NOMO-1 treated with DMSO at 0.1 percent for 48 hours (cell line): ENCODE measurements around the gene CRACR2A.
A peak's percentile ranks its signal among the peaks of the same experiment; 100 is the strongest.

Experiments used
- DNase-seq: peaks from one replicate; lab custom pipeline; 2025; ENCODE audit not compliant: unreplicated experiment; lab: John Stamatoyannopoulos, UW

Gene CRACR2A

GRCh38 chr12:3684449-3685051 lies 68.4 kb downstream of the CRACR2A start:
- no peak for DNase-seq

DNA sequence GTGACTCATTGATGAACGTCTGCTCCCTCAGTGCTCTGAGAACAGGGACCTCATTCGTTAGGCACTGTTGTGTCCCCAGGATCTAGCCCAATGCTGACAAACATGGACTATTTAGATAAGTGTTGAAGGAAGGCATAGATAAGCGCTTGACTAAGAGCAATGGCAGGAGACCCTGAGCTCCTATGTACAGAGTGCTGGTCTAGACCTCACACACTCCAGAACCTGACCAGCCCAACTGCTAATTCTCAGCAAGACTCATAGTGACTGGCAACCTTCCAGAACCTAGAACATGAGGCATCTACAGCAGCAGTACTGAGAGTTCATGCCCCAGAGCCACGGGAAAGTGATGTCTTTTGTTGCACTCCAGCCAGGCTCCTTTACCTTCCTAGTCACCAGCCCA lies 69.2 kb downstream of the CRACR2A start:
- no peak for DNase-seq

- no peak for DNase-seq
These were observed 71.3 kb downstream of the CRACR2A start for GRCh38 chr12:3681595-3682061.

- no peak for DNase-seq
These were observed 71.9 kb downstream of the CRACR2A start for GRCh38 chr12:3680919-3681594.

DNA sequence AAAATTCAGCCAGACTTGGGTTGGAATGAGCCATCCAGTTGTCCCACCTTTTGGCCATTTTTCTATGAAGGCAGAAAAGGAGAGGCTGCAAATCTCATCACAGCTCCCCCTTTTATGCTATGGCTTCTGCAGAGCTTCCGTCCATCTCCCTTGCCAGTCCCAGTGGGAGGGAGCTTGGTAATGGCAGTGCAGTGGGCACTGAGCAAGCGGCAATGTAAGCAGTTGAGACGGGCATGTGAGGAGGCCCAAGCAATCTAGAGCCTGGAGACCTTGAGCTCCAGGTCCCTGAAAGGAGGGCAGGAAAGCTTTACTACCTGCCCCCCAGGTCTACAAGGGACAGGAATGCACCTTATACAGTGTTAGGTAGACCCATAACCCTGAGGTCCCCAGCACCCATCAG lies 73.1 kb downstream of the CRACR2A start:
- no peak for DNase-seq

- DNase-seq = no peak
These were observed 75.3 kb downstream of the CRACR2A start for GRCh38 chr12:3677609-3678008.

DNA sequence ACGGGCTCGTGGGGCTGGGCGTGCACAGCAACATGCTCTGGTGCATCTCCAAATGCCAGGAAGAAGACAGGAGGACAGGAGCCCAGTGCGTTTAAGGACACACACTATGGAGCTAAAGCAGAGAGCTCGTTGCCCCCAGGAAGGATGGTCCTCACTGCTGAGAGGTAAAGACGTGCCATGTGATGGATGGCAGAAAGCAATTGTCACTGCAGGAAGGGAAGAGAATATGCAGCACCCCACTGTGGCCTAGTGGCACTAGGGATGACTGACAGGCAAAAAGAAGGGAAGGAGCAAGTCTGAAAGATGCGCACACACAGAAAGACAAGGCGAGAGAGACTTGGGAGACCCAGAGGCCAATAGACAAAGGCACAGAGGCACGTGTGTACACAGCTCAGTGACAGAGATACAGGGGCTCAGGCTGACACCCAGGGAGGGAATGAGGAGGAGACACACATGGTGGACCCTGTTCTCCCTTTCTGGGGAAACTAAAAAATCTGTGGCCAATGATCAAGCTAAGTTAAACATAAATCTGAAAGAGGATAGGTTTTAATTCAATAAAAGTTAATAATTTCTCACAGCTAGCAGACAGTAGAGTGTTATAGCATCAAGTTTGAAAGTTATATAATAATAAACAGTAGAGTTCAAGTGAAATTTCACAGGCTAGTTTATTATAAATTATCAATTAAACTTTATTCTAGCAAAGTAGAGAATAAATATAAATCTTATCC lies 78.8 kb downstream of the CRACR2A start:
- no peak for DNase-seq

DNA sequence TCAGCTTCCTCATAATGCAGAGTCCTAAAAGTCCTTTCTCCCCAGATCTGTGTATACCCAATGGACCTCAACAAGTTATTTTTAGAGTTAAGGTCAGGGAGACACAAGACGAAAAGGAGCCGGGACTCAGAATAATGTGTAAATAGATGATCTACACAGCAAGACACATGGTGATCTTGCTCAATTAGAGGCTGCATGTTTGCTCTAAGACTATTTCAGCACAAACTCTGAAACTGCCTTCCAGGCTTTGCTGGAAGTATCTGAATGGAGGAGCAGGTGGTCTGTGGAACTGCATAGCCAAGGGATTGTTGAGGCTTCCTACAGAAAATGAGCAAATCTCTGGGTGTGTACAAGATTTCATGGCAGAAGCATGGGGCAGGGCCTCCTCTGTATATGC lies 80.8 kb downstream of the CRACR2A start:
- DNase-seq = no peak

- DNase-seq = no peak
These were observed 81.4 kb downstream of the CRACR2A start for GRCh38 chr12:3671330-3672112.

DNA sequence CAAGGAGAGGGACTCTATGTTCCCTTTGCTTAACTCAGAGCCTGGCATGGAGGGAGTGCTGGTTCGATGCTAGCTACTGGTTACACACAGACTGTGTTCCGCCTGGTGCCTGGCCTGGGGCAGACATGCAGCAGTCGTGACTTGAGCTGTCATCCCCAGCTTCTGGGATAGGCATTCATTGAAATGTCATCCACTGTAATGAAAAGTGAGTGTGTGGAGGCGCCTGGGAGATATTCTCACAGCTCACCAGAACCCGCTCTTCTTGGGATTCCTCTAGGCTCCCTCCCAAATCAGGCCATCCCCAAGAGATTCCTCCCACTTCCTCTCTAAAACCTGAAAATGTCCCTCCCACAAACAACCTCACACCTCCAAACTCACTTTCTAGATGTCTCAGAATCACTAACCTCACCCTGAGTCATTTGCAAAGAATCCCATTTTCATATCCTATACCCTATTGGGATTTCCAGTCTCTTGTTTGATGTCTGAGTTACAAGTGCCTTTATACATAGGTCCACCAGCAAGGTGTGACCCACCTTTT lies 82.8 kb downstream of the CRACR2A start:
- no peak for DNase-seq

- DNase-seq = no peak
These were observed 83.3 kb downstream of the CRACR2A start for GRCh38 chr12:3669594-3669993.

DNA sequence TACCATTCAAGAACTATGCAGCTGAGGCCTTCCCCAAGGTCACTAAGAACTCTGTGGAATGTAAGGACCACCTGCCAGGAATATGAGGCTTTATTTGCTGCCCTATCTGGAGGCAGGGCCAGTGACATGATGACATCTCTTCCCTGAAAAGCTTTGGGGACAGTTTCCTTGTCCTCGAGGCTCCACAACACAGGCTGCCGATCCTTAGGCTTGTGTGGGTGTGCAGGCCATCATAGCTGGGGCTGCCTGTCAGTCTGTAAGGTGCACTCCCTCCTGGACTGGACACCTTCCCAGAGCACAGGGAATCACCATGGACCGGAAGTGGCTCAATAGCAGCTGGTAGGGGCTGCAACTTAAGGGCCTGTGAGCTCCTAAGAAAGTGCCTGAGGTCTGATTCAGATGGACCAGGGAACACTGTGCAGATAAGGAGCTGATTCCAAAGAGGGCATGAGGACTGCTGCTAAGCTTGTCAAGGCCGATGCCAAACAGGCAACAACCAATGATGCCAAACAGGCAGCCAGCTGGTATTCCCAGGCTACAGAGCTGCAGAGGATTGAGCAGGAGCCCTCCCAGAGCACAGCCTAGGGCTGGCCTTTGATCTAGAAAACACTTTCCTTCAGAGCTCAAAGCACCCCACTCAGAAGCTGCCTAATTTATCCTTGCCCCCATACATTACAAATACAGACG lies 84.3 kb downstream of the CRACR2A start:
- DNase-seq = no peak

DNA sequence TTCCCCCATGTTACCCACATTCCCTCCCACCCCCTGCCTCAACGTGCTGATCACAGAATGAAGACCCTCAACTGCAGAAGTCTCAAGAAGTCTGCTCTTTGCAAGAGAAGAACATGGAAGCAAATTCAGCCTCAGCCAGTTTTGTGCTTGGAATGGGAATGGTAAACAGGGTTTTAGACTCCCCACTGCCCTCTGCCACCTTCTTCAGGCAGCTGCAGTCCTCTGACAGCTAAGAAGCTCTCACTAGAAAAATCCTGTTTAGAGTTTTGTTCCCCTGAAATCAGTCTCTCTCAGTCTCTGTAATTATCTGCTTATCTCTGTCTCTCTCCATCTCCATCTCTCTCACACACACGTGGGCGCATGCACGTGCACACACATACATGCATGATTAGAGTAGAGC lies 85.4 kb downstream of the CRACR2A start:
- no peak for DNase-seq

DNA sequence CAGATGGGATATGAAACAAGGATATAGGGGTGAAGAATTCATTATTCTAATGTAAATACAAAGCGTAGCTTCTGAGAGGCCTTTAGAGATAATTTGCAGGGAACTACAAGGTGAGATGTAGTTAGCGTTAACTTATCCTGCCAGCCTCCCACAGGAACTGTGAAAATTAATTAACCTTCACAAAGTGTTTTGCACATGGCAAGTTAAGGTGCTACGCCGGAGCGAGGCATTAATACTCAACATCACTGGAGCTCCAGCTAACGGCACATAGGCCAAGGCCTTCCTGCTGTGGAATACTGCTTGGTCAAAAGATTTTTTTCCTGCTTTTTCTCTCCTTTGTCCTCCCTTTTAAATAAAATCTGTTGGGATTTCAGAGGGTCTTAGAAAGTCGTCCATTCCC lies 86.5 kb downstream of the CRACR2A start:
- DNase-seq = no peak

- DNase-seq = peak; percentile 6
These were observed 90.4 kb downstream of the CRACR2A start for GRCh38 chr12:3662521-3662921.

GRCh38 chr12:3661028-3661427 lies 91.9 kb downstream of the CRACR2A start:
- DNase-seq = no peak

DNA sequence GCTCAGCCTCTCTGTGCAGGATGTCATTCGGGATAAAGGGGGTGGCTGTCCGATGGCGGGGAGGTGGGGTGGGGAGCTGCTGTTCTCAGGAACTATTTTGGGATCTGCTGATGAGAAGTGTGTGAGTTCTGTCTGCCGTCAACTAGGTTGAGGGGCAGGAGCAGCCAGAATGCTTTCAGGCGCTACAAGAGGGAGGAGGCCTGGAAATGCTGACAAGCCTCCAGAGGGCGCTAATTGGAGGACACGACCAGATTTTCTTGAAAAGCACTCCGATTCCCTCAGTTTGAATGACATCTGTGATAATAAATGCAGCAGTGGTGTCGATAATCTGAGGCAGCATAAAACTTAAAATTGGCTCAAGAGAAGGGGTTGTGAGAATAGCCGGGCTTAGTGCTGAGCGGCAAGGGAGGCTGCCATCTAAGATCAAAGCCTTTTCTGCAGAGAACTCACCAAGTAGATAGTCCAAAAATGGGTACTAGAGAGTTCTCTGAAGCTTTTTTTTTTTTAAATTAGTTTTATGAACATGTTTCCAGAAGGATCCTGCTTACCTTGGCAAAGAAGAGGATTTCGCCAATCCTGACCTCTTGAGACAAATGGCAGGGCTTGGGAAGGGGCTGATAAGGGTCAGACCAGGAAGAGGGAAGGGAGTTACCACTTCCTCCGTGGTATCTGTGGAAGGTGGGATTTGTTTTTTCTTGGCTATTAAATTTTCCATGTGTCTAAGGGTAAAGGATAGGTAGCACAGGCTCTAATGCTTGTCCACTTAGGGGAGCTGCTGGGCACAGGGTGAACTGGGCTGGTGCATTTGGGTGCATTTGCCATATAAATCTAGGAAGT lies 94.4 kb downstream of the CRACR2A start:
- no peak for DNase-seq

DNA sequence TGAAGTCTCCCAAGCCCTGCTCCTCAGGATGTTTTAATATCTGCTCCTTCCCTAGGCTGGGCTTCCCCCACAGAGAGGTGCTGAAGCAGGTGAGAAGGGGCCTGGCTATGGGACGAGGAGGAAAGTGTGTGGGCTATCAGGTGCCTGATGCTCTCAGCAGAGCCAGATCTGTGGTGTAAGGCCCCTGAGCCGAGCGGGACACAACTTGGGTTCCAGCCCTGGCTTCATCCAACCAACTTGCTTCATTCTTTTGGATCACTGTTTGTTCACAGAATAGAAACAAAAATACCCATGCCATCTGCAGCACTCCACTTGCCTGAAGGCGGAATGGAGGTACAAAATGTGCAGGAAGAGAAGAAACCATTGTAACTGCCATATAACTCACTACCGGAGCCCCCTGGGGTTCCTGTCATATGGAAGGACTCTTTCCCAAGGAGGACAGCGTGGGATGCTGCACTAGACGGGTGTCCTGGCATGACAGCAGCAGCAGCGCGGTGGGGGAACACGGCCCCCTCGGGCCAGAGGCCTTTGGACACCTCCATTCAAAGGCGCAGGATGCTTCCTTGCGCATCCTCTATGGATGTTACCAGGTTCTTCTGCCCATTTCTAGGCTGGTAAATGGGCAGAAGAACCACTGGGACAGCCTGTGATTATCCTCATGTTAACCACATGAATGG lies 95.8 kb downstream of the CRACR2A start:
- no peak for DNase-seq

- no peak for DNase-seq
These were observed 97.5 kb downstream of the CRACR2A start for GRCh38 chr12:3655328-3655900.
